Measurements from ENCODE around the gene PRR23B. TPM values are rescaled to one million over a fixed set of nuclear protein-coding genes. Genes with fewer than 3 reads are reported as not detected.

PRR23B gene
- polyA plus RNA-seq, 1 of the 3 experiments (the other 2 are of a cell fraction): not detected

DNA sequence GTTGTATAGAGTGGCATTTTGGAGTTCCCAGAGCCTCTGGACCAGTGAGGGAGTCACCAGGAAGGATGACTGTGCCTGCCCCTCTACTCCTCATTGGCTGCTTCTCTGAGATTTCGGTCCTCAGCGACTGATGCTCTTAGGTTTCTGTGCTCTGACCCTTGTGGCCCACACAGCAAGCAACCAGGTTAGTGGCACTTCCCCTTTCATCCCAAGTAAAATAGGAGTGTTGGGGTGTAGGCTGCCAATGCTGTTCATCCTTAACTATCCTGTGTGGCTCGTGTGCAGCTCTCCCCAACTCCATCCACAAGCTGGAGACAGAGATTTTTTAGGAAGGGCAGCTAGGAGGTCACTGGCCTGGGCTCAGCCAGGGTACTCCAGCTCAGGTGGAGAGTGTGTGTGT is 35.9 kb downstream of the PRR23B start:
- no peaks in the 10 kb centered on the region for H4K20me1 ChIP-seq (ENCODE audit: insufficient read depth)
- no peak overlapping the region for H2AFZ ChIP-seq (ENCODE audit: low read depth)
- no peak overlapping the region for H3K9ac ChIP-seq
- ChIA-PET POLR2A (no interaction called here), CTCF (interaction anchor here (2.9 kb wide), 1 partner anchor 49 kb away, joined by 9 read pairs; no protein-coding TSS in a partner anchor)
- H3K79me2 ChIP-seq (ENCODE audit: insufficient read depth): no peaks in the 10 kb centered on the region
- H3F3A ChIP-seq (replicated peaks; ENCODE audit: insufficient read depth): no peaks in the 10 kb centered on the region
- H3K36me3 ChIP-seq (replicated peaks in 1 of 2; ENCODE audit: control insufficient read depth in 1 of 2, insufficient read depth in 2 of 2, low read length in 1 of 2): no peaks in the 10 kb centered on the region
- H3K27ac ChIP-seq (ENCODE audit: low read depth in 2 of 2, low read length in 1 of 2): no peak overlapping the region
- TF ChIP-seq, protein P1, sequence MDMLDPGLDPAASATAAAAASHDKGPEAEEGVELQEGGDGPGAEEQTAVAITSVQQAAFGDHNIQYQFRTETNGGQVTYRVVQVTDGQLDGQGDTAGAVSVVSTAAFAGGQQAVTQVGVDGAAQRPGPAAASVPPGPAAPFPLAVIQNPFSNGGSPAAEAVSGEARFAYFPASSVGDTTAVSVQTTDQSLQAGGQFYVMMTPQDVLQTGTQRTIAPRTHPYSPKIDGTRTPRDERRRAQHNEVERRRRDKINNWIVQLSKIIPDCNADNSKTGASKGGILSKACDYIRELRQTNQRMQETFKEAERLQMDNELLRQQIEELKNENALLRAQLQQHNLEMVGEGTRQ (IDR thresholded peaks at IDR 0.05; ENCODE audit: borderline replicate concordance, low read depth, low read length): no peak
- TF ChIP-seq RXRA (IDR thresholded peaks at IDR 0.05; ENCODE audit: borderline replicate concordance, low read depth): no peak
- TF ChIP-seq, protein P2, sequence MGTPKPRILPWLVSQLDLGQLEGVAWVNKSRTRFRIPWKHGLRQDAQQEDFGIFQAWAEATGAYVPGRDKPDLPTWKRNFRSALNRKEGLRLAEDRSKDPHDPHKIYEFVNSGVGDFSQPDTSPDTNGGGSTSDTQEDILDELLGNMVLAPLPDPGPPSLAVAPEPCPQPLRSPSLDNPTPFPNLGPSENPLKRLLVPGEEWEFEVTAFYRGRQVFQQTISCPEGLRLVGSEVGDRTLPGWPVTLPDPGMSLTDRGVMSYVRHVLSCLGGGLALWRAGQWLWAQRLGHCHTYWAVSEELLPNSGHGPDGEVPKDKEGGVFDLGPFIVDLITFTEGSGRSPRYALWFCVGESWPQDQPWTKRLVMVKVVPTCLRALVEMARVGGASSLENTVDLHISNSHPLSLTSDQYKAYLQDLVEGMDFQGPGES (IDR thresholded peaks at IDR 0.05; ENCODE audit: low read depth, low read length): no peak
- TF ChIP-seq YY1 (IDR thresholded peaks at IDR 0.05; ENCODE audit: low read depth): no peak
- no peak for TF ChIP-seq TCF12 (IDR thresholded peaks at IDR 0.05)
- TF ChIP-seq, protein P3, sequence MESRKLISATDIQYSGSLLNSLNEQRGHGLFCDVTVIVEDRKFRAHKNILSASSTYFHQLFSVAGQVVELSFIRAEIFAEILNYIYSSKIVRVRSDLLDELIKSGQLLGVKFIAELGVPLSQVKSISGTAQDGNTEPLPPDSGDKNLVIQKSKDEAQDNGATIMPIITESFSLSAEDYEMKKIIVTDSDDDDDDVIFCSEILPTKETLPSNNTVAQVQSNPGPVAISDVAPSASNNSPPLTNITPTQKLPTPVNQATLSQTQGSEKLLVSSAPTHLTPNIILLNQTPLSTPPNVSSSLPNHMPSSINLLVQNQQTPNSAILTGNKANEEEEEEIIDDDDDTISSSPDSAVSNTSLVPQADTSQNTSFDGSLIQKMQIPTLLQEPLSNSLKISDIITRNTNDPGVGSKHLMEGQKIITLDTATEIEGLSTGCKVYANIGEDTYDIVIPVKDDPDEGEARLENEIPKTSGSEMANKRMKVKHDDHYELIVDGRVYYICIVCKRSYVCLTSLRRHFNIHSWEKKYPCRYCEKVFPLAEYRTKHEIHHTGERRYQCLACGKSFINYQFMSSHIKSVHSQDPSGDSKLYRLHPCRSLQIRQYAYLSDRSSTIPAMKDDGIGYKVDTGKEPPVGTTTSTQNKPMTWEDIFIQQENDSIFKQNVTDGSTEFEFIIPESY (IDR thresholded peaks at IDR 0.05; ENCODE audit: borderline replicate concordance, low read depth): no peak
- no peak for TF ChIP-seq RCOR1 (IDR thresholded peaks at IDR 0.05; ENCODE audit: low read length)
- TF ChIP-seq CHD2 (IDR thresholded peaks at IDR 0.05; ENCODE audit: low read length, partially characterized antibody): no peak
- no peak for TF ChIP-seq NFIC (IDR thresholded peaks at IDR 0.05; ENCODE audit: borderline replicate concordance)
- DNase-seq: no peak
- no peaks in the 10 kb centered on the region for H3K4me1 ChIP-seq (ENCODE audit: control insufficient read depth in 1 of 2, insufficient read depth in 2 of 2, low read depth in 1 of 2, low read length in 1 of 2)
- no peak overlapping the region for H3K4me3 ChIP-seq (ENCODE audit: low read depth in 2 of 2, low read length in 1 of 2)
- 20% methylated on average over 1 of the region's 3 CpGs for WGBS (ENCODE audit: low lambda C conversion rate)
- H3K9me3 ChIP-seq: no peaks in the 10 kb centered on the region
- no peaks in the 10 kb centered on the region for H3K27me3 ChIP-seq (ENCODE audit: insufficient read depth)
- no peak overlapping the region for H3K4me2 ChIP-seq
- H3K9me2 ChIP-seq: no peaks in the 10 kb centered on the region

DNA sequence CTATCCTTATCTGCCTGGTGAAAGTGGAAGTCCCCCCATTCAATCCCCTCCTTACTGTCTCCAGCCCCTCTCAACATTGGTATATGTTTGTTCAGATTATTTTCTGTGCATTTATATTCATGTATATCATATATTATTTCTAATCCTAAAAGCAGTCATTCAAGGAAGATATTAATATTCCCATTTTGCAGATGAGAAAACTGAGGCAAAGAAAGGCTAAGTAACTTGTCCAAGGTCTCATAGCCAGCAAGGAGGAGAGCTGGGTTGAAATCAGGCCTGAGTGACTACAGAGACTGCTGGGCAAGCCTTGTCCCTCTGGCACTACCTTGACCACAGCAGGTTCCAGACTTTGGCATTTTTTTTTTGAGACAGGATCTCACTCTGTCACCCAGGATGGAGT is 44.7 kb downstream of the PRR23B start:
- no peak for DNase-seq
- no peaks in the 10 kb centered on the region for H3K9me2 ChIP-seq
- ChIA-PET POLR2A (no interaction called here), CTCF (no interaction called here)
- no peak overlapping the region for H3K4me2 ChIP-seq
- no peak overlapping the region for H3K9ac ChIP-seq
- no peak overlapping the region for H3K4me3 ChIP-seq (ENCODE audit: low read depth in 2 of 2, low read length in 1 of 2)
- no peaks in the 10 kb centered on the region for H4K20me1 ChIP-seq (ENCODE audit: insufficient read depth)
- no peaks in the 10 kb centered on the region for H3K4me1 ChIP-seq (ENCODE audit: control insufficient read depth in 1 of 2, insufficient read depth in 2 of 2, low read depth in 1 of 2, low read length in 1 of 2)
- H3K9me3 ChIP-seq: no peaks in the 10 kb centered on the region
- H3K27ac ChIP-seq (ENCODE audit: low read depth in 2 of 2, low read length in 1 of 2): no peak overlapping the region
- no peak overlapping the region for H2AFZ ChIP-seq (ENCODE audit: low read depth)
- TF ChIP-seq FOSL2 (IDR thresholded peaks at IDR 0.05; ENCODE audit: borderline replicate concordance, low read depth) (no peak), TEAD4 (IDR thresholded peaks at IDR 0.05; ENCODE audit: borderline replicate concordance, insufficient read depth) (no peak), RXRA (IDR thresholded peaks at IDR 0.05; ENCODE audit: borderline replicate concordance, low read depth) (no peak), RFX5 (IDR thresholded peaks at IDR 0.05; ENCODE audit: low read length) (no peak), TCF12 (IDR thresholded peaks at IDR 0.05) (no peak), TAF1 (IDR thresholded peaks at IDR 0.05; ENCODE audit: borderline replicate concordance, low read depth, low read length) (no peak), GATA2 (CRISPR knock-in tag; IDR thresholded peaks at IDR 0.05) (no peak), NFIC (IDR thresholded peaks at IDR 0.05; ENCODE audit: borderline replicate concordance) (no peak), RCOR1 (IDR thresholded peaks at IDR 0.05; ENCODE audit: low read length) (no peak), GABPA (IDR thresholded peaks at IDR 0.05; ENCODE audit: low read depth) (no peak), SMC3 (IDR thresholded peaks at IDR 0.05; ENCODE audit: low read depth, low read length) (no peak), RAD21 (IDR thresholded peaks at IDR 0.05; ENCODE audit: low read length) (no peak), CHD2 (IDR thresholded peaks at IDR 0.05; ENCODE audit: low read length, partially characterized antibody) (no peak), FOXM1 (IDR thresholded peaks at IDR 0.05; ENCODE audit: low read depth) (no peak), ELF1 (IDR thresholded peaks at IDR 0.05) (no peak)
- TF ChIP-seq, protein P3 (IDR thresholded peaks at IDR 0.05; ENCODE audit: borderline replicate concordance, low read depth): no peak
- TF ChIP-seq, protein P4, sequence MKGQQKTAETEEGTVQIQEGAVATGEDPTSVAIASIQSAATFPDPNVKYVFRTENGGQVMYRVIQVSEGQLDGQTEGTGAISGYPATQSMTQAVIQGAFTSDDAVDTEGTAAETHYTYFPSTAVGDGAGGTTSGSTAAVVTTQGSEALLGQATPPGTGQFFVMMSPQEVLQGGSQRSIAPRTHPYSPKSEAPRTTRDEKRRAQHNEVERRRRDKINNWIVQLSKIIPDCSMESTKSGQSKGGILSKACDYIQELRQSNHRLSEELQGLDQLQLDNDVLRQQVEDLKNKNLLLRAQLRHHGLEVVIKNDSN (IDR thresholded peaks at IDR 0.05; ENCODE audit: borderline replicate concordance, low read depth): no peak
- H3K36me3 ChIP-seq (replicated peaks in 1 of 2; ENCODE audit: control insufficient read depth in 1 of 2, insufficient read depth in 2 of 2, low read length in 1 of 2): no peaks in the 10 kb centered on the region
- H3F3A ChIP-seq (replicated peaks; ENCODE audit: insufficient read depth): no peaks in the 10 kb centered on the region
- no peaks in the 10 kb centered on the region; the same call in 1 of the 2 replicates for H3K27me3 ChIP-seq (ENCODE audit: insufficient read depth)
- H3K79me2 ChIP-seq (ENCODE audit: insufficient read depth): no peaks in the 10 kb centered on the region
